Keratinocyte (primary cell): ENCODE data around the gene PNKD. TPM values are rescaled to one million over a fixed set of nuclear protein-coding genes. Genes with fewer than 3 reads are reported as not detected.

Experiments used
- DNase-seq: peaks from one replicate; pipeline ENCODE4 v3.0.0-alpha.2; 2011; ENCODE audit warnings: low read depth, missing footprints, low spot score
- FAIRE-seq: peaks from 2 replicates; lab custom pipeline; 2011; peaks lifted over from hg19 to GRCh38; lab: Jason Lieb, UNC
- H2AFZ ChIP-seq: 2 replicates; pipeline ENCODE4 v1.6.0; 2012; ENCODE audit warnings: low read length, control low read depth, inconsistent platforms; ENCODE audit not compliant: control insufficient read depth
- H3K27ac ChIP-seq: 2 replicates; pipeline ENCODE4 v1.5.1; 2011; ENCODE audit warnings: low read length; ENCODE audit not compliant: control insufficient read depth, insufficient read depth
- H3K27me3 ChIP-seq: 3 replicates; pipeline ENCODE4 v1.6.0; 2011; ENCODE audit warnings: low read length; ENCODE audit not compliant: control insufficient read depth, insufficient read depth; ENCODE audit errors: extremely low read depth
- H3K36me3 ChIP-seq, 2 experiments: 2 replicates in 1 of 2; 3 replicates in 1 of 2; pipeline ENCODE4 v1.5.1; 2011; ENCODE audit warnings: low read length in 2 of 2, mild to moderate bottlenecking in 1 of 2; ENCODE audit not compliant: control insufficient read depth in 2 of 2, insufficient read depth in 2 of 2; ENCODE audit errors: extremely low read depth in 1 of 2
- H3K4me1 ChIP-seq: 3 replicates; pipeline ENCODE4 v1.5.1; 2011; ENCODE audit warnings: low read length; ENCODE audit not compliant: control insufficient read depth, insufficient read depth; ENCODE audit errors: extremely low read depth
- H3K4me2 ChIP-seq: 3 replicates; pipeline ENCODE4 v1.6.0; 2011; ENCODE audit warnings: low read depth, low read length; ENCODE audit not compliant: control insufficient read depth, insufficient read depth; ENCODE audit errors: extremely low read depth
- H3K4me3 ChIP-seq, 3 experiments: fragments of 200-600 bp in 1 of 3; sonication (generic) in 1 of 3; 2 replicates in 2 of 3; 3 replicates in 1 of 3; pipeline ENCODE4 v1.5.1; 2011 to 2016; ENCODE audit warnings: low read length in 3 of 3, mild to moderate bottlenecking in 3 of 3, control low read depth in 2 of 3, inconsistent platforms in 1 of 3, low read depth in 1 of 3, mixed read lengths in 1 of 3, mixed run types in 1 of 3, moderate library complexity in 1 of 3; ENCODE audit not compliant: control insufficient read depth in 2 of 3, insufficient read depth in 2 of 3; ENCODE audit errors: extremely low read depth in 1 of 3
- H3K79me2 ChIP-seq: 2 replicates; pipeline ENCODE4 v1.6.0; 2012; ENCODE audit warnings: low read length; ENCODE audit not compliant: control insufficient read depth, insufficient read depth
- H3K9ac ChIP-seq: 3 replicates; pipeline ENCODE4 v1.6.0; 2011; ENCODE audit warnings: low read length; ENCODE audit not compliant: control insufficient read depth, insufficient read depth; ENCODE audit errors: extremely low read depth
- H3K9me1 ChIP-seq: 3 replicates; pipeline ENCODE4 v1.6.0; 2011; ENCODE audit warnings: low read length; ENCODE audit not compliant: control insufficient read depth, insufficient read depth; ENCODE audit errors: extremely low read depth
- H3K9me3 ChIP-seq: 2 replicates; pipeline ENCODE4 v1.5.1; 2012; ENCODE audit warnings: low read depth, low read length; ENCODE audit not compliant: control insufficient read depth
- H4K20me1 ChIP-seq: 3 replicates; pipeline ENCODE4 v1.6.0; 2011; ENCODE audit warnings: low read length; ENCODE audit not compliant: control insufficient read depth, insufficient read depth; ENCODE audit errors: extremely low read depth
- CTCF ChIP-seq, 3 experiments: IDR thresholded peaks in 1 of 3; conservative IDR thresholded peaks in 1 of 3; optimal IDR thresholded peaks in 1 of 3; 2 replicates in 2 of 3; 3 replicates in 1 of 3; pipeline versions ENCODE3 to v1.5.1; 2011; ENCODE audit warnings: low read length in 3 of 3, mild to moderate bottlenecking in 3 of 3, moderate library complexity in 2 of 3, control low read depth in 1 of 3, inconsistent platforms in 1 of 3; ENCODE audit not compliant: insufficient read depth in 2 of 3; ENCODE audit errors: extremely low read depth in 1 of 3
- EZH2 ChIP-seq: IDR thresholded peaks from one replicate; pipeline ENCODE4 v1.6.1; 2012; ENCODE audit warnings: inconsistent platforms, mild to moderate bottlenecking, low read length, moderate library complexity
- dilution Hi-C: fragments of 300-500 bp; cut with MboI; formaldehyde crosslinking; loops from one replicate; pipeline ENCODE4 v1.7.0; 2020; ENCODE audit warnings: low sequenced_read_pairs; ENCODE audit not compliant: extremely low pct_ligation_motif_present
- polyA plus RNA-seq, 5 experiments: library from polyadenylated mRNA; depleted of rRNA in 3 of 5; stranded (reverse) in 3 of 5; stranded (forward) in 1 of 5; unstranded in 1 of 5; fragments of >200 nt; gene quantifications; 1 replicate in 1 of 5; 2 replicates in 3 of 5; 3 replicates in 1 of 5; pipeline versions ENCODE4 v1.2.1 to v1.2.3, GENCODE V29; 2011 to 2012; ENCODE audit warnings: missing spikeins in 2 of 5, low read depth in 1 of 5, low replicate concordance in 1 of 5

Gene PNKD
- polyA plus RNA-seq, 1 donor (not counting 4 experiments of a cell fraction or from before 2014, with no cell fraction given): 22.8 TPM

- H3K9ac ChIP-seq: no peak overlapping the region
- dilution Hi-C loops: no loop called here
- H3K27me3 ChIP-seq: peaks cover 16% of the 10 kb centered on the region
- H3K9me1 ChIP-seq: no peaks in the 10 kb centered on the region
- no peaks in the 10 kb centered on the region for H3K9me3 ChIP-seq
- no peaks in the 10 kb centered on the region for H4K20me1 ChIP-seq
- no peak overlapping the region for H3K4me3 ChIP-seq
- no peak overlapping the region for H2AFZ ChIP-seq
- H3K27ac ChIP-seq: no peak overlapping the region
- no peak for TF ChIP-seq CTCF (optimal IDR thresholded peaks at IDR 0.05 in 1 of 3, IDR thresholded peaks at IDR 0.05 in 1 of 3, conservative IDR thresholded peaks at IDR 0.05 in 1 of 3; ENCODE audit: extremely low read depth in 1 of 3, insufficient read depth in 2 of 3, low read length in 3 of 3)
- TF ChIP-seq EZH2: no peak
- no peak overlapping the region for H3K4me2 ChIP-seq
- DNase-seq (no peak), FAIRE-seq (no peak)
- H3K4me1 ChIP-seq: peaks cover 11% of the 10 kb centered on the region
- no peaks in the 10 kb centered on the region for H3K79me2 ChIP-seq
- H3K36me3 ChIP-seq: no peaks in the 10 kb centered on the region
Observed at GRCh38 chr2:218378053-218378452, 107.7 kb downstream of the PNKD start.

DNA sequence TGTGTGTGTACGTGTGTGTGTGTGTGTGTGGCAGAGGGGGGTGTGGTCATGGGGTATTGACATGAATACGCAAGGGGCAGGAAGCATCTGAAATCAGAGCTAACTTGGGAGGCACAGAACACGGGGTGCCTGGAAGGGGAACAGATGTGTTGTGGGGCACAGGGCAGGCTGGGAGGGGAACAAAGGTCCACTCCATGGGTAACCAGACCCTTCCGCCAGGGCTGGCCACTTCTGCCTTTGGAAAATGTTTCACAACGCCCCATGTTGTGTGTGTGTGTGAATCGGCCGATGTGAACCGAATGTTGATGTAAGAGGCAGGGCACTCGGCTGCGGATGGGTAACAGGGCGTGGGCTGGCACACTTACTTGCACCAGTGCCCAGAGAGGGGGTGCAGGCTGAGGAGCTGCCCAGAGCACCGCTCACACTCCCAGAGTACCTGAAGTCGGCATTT is 111.6 kb downstream of the PNKD start, which contains the start of gene SLC11A1:
SLC11A1 (plus strand) TSS at position 358 of the 451 bp plus-strand sequence. CDS start 96 bp downstream, outside the sequence.
- no peaks in the 10 kb centered on the region for H4K20me1 ChIP-seq
- no peak for TF ChIP-seq CTCF (optimal IDR thresholded peaks at IDR 0.05 in 1 of 3, IDR thresholded peaks at IDR 0.05 in 1 of 3, conservative IDR thresholded peaks at IDR 0.05 in 1 of 3; ENCODE audit: extremely low read depth in 1 of 3, insufficient read depth in 2 of 3, low read length in 3 of 3)
- no peak within 1 kb of the TSS for H3K4me3 ChIP-seq
- peaks cover 16% of the 10 kb centered on the region for H3K27me3 ChIP-seq
- dilution Hi-C loops: no loop called here
- H3K9me3 ChIP-seq: no peaks in the 10 kb centered on the region
- FAIRE-seq (no peak), DNase-seq (no peak)
- no peaks in the 10 kb centered on the region for H3K36me3 ChIP-seq
- no peak within 1 kb of the TSS for H3K9ac ChIP-seq
- no peaks in the 10 kb centered on the region for H3K9me1 ChIP-seq
- H3K79me2 ChIP-seq: no peaks in the 10 kb centered on the region
- no peak within 1 kb of the TSS for H3K27ac ChIP-seq
- H3K4me1 ChIP-seq: peaks cover 16% of the 10 kb centered on the region
- no peak within 1 kb of the TSS for H2AFZ ChIP-seq
- H3K4me2 ChIP-seq: no peak within 1 kb of the TSS
